Activated CD4-positive, alpha-beta T cell treated with anti-CD3 and anti-CD28 coated beads, Interleukin-2, amount 50 U/mL, for 24 hours (primary cell): ENCODE results near the gene PLEKHF1.

ENCODE experiments used
- DNase-seq, 2 donors: peaks; one replicate each; pipeline ENCODE4 v3.0.0-alpha.2; 2020; ENCODE audit warnings: low read depth in 1 of 2, low spot score in 1 of 2

PLEKHF1 gene

DNA sequence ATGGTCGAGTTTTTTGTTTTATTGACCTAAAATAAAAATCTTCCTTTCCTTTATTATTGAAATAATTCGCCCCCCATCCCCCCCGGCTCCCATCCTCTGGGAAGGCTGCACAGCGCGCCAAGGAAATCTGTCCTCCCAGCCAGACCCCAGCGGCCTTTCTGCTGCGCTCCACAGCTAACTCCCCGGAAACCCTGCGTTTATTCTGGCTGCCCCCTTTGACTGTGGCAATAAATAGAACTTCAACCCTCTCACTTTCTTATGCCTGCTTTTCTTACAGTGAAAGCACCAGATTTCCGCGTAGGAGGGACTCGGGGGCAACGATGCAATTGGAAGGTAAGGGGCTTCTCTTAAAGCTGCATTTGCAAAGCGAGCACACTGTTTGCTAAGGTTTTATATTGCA, 59.5 kb downstream of the PLEKHF1 start:
- no peak for DNase-seq
